ENCODE measurements around the gene KIF21A. TPM values are rescaled to one million over a fixed set of nuclear protein-coding genes. Genes with fewer than 3 reads are reported as not detected.

Gene KIF21A
- total and polyA plus RNA-seq, 2 donors (not counting 3 experiments of a cell fraction or from before 2014, with no cell fraction given) = 1.8 to 10.1 TPM

- Histone ChIP-seq H3K4me3 (replicated peaks in 1 of 3; ENCODE audit: insufficient read depth in 1 of 3, low read depth in 1 of 3, low read length in 3 of 3) (no peak overlapping the region), H2AFZ (ENCODE audit: low read depth, low read length) (no peak overlapping the region), H4K20me1 (replicated peaks; ENCODE audit: control insufficient read depth, extremely low read depth, insufficient read depth, low read length) (no peaks in the 10 kb centered on the region), H3K9me1 (replicated peaks; ENCODE audit: control insufficient read depth, extremely low read depth, insufficient read depth, low read length) (no peaks in the 10 kb centered on the region), H3K79me2 (ENCODE audit: control insufficient read depth, insufficient read depth, low read length) (no peaks in the 10 kb centered on the region), H3K9ac (replicated peaks; ENCODE audit: extremely low read depth, insufficient read depth, low read length) (no peak overlapping the region), H3K27ac (ENCODE audit: insufficient read depth, low read depth, low read length) (no peak overlapping the region), H3K9me3 (replicated peaks; ENCODE audit: control insufficient read depth, insufficient read depth, low read length) (no peaks in the 10 kb centered on the region), H3K27me3 (ENCODE audit: control insufficient read depth in 2 of 2, insufficient read depth in 2 of 2, low read length in 2 of 2) (no peaks in the 10 kb centered on the region), H3K4me1 (ENCODE audit: control insufficient read depth, extremely low read depth, insufficient read depth, low read length) (no peaks in the 10 kb centered on the region), H3K4me2 (ENCODE audit: insufficient read depth, low read length) (no peak overlapping the region), H3K36me3 (ENCODE audit: control insufficient read depth in 2 of 2, extremely low read depth in 1 of 2, insufficient read depth in 2 of 2, low read length in 2 of 2) (no peaks in the 10 kb centered on the region)
- intact Hi-C loops (cut with micrococcal nuclease) (no loop called here), dilution Hi-C loops (cut with MboI; ENCODE audit: extremely low pct_ligation_motif_present, low sequenced_read_pairs) (no loop called here)
- DNase-seq (ENCODE audit: low read depth, low spot score) (no peak), FAIRE-seq (no peak)
- CTCF ChIA-PET = no interaction called here
- POLR2A ChIA-PET = no interaction called here
- BruUV-seq (replicated peaks) = no TSS peak
- TF ChIP-seq EZH2 (IDR thresholded peaks at IDR 0.05; ENCODE audit: borderline replicate concordance, low read depth, low read length, severe bottlenecking) (no peak), CTCF (IDR thresholded peaks at IDR 0.05; ENCODE audit: extremely low read depth in 1 of 2, insufficient read depth in 1 of 2, low read depth in 1 of 2, low read length in 2 of 2) (no peak), POLR2AphosphoS5 (IDR thresholded peaks at IDR 0.05; ENCODE audit: insufficient read depth, low read depth, low read length) (no peak), MAX (IDR thresholded peaks at IDR 0.05; ENCODE audit: insufficient read depth, insufficient read length) (no peak), GATA2 (IDR thresholded peaks at IDR 0.05; ENCODE audit: insufficient read depth, insufficient read length, low read depth, low read length) (no peak), JUN (IDR thresholded peaks at IDR 0.05; ENCODE audit: borderline replicate concordance, insufficient read depth, insufficient read length, low read depth) (no peak), MYC (IDR thresholded peaks at IDR 0.05; ENCODE audit: low read depth, low read length) (no peak), POLR2A (IDR thresholded peaks at IDR 0.05; ENCODE audit: low read depth, low read length) (no peak), FOS (IDR thresholded peaks at IDR 0.05; ENCODE audit: borderline replicate concordance, insufficient read depth, low read length) (no peak)
These were observed 85.9 kb downstream of the KIF21A start for GRCh38 chr12:39357041-39357440.

Measured in endothelial cell of umbilical vein (primary cell).